H9 (cell line): ENCODE data around the gene LACTB. TPM values are rescaled to one million over a fixed set of nuclear protein-coding genes. Genes with fewer than 3 reads are reported as not detected.

Source experiments
- DNase-seq: peaks from one replicate; pipeline ENCODE4 v3.0.0-alpha.2; 2017
- H2AFZ ChIP-seq: one replicate; pipeline ENCODE4 v1.6.1; 2013; ENCODE audit warnings: mild to moderate bottlenecking, low read length, control low read depth, moderate library complexity
- H2AK5ac ChIP-seq: 2 replicates; pipeline ENCODE4 v1.6.1; 2013; ENCODE audit warnings: low read length, control low read depth, mixed read lengths; ENCODE audit not compliant: insufficient read length
- H2BK120ac ChIP-seq: one replicate; pipeline ENCODE4 v1.6.1; 2013; ENCODE audit warnings: low read depth, mild to moderate bottlenecking, low read length, control low read depth, inconsistent platforms; ENCODE audit not compliant: poor library complexity, severe bottlenecking
- H2BK12ac ChIP-seq: 2 replicates; pipeline ENCODE4 v1.6.1; 2013; ENCODE audit warnings: low read length, control low read depth, mixed read lengths, low read depth; ENCODE audit not compliant: insufficient read length
- H2BK15ac ChIP-seq: 2 replicates; pipeline ENCODE4 v1.6.1; 2013; ENCODE audit warnings: low read depth, low read length, control low read depth
- H2BK20ac ChIP-seq: one replicate; pipeline ENCODE4 v1.6.1; 2013; ENCODE audit warnings: low read depth, mild to moderate bottlenecking, low read length, control low read depth, inconsistent platforms; ENCODE audit not compliant: poor library complexity, severe bottlenecking
- H2BK5ac ChIP-seq: 2 replicates; pipeline ENCODE4 v1.6.1; 2013; ENCODE audit warnings: low read length, control low read depth, mixed read lengths; ENCODE audit not compliant: insufficient read length
- H3K14ac ChIP-seq: 2 replicates; pipeline ENCODE4 v1.6.1; 2013; ENCODE audit warnings: low read length, control low read depth; ENCODE audit not compliant: insufficient read depth
- H3K18ac ChIP-seq: 2 replicates; pipeline ENCODE4 v1.6.1; 2013; ENCODE audit warnings: low read depth, mild to moderate bottlenecking, mixed read lengths, low read length, control low read depth; ENCODE audit not compliant: insufficient read length
- H3K23ac ChIP-seq: 2 replicates; pipeline ENCODE4 v1.6.1; 2013; ENCODE audit warnings: low read length, control low read depth, mixed read lengths, low read depth; ENCODE audit not compliant: insufficient read length
- H3K23me2 ChIP-seq: 2 replicates; pipeline ENCODE4 v1.6.1; 2013; ENCODE audit warnings: low read depth, mild to moderate bottlenecking, mixed read lengths, low read length, control low read depth; ENCODE audit not compliant: insufficient read length, poor library complexity, severe bottlenecking
- H3K27ac ChIP-seq: 2 replicates; pipeline ENCODE4 v1.5.1; 2013; ENCODE audit warnings: low read length, control low read depth, mixed read lengths, low read depth; ENCODE audit not compliant: insufficient read length
- H3K27me3 ChIP-seq: 2 replicates; pipeline ENCODE4 v1.6.1; 2013; ENCODE audit warnings: low read length, control low read depth, inconsistent platforms; ENCODE audit not compliant: insufficient read depth
- H3K4ac ChIP-seq: 2 replicates; pipeline ENCODE4 v1.6.1; 2013; ENCODE audit warnings: low read depth, mild to moderate bottlenecking, control low read depth, inconsistent platforms, low read length, moderate library complexity
- H3K4me1 ChIP-seq: 2 replicates; pipeline ENCODE4 v1.6.1; 2013; ENCODE audit warnings: low read length, control low read depth, inconsistent platforms; ENCODE audit not compliant: insufficient read depth
- H3K4me2 ChIP-seq: 2 replicates; pipeline ENCODE4 v1.6.1; 2013; ENCODE audit warnings: low read length, control low read depth, mixed read lengths; ENCODE audit not compliant: insufficient read length, insufficient read depth
- H3K56ac ChIP-seq: 2 replicates; pipeline ENCODE4 v1.6.1; 2013; ENCODE audit warnings: low read depth, mild to moderate bottlenecking, mixed read lengths, low read length, control low read depth; ENCODE audit not compliant: insufficient read length
- H3K79me1 ChIP-seq: 2 replicates; pipeline ENCODE4 v1.6.1; 2013; ENCODE audit warnings: low read depth, mild to moderate bottlenecking, moderate library complexity, low read length, control low read depth, inconsistent platforms; ENCODE audit not compliant: insufficient read depth, poor library complexity, severe bottlenecking
- H3K79me2 ChIP-seq: 2 replicates; pipeline ENCODE4 v1.6.1; 2013; ENCODE audit warnings: low read length, control low read depth, inconsistent platforms; ENCODE audit not compliant: insufficient read depth
- H3K9ac ChIP-seq: 2 replicates; pipeline ENCODE4 v1.6.1; 2013; ENCODE audit warnings: low read length, control low read depth, mixed read lengths; ENCODE audit not compliant: insufficient read length; ENCODE audit errors: extremely low read depth
- H3K9me3 ChIP-seq: one replicate; pipeline ENCODE4 v1.6.1; 2013; ENCODE audit warnings: low read depth, low read length, inconsistent platforms; ENCODE audit not compliant: control insufficient read depth
- H3T11ph ChIP-seq: one replicate; pipeline ENCODE4 v1.6.1; 2013; ENCODE audit warnings: mild to moderate bottlenecking, low read length, control low read depth, inconsistent platforms
- H4K20me1 ChIP-seq: one replicate; pipeline ENCODE4 v1.6.1; 2013; ENCODE audit not compliant: control insufficient read depth, insufficient read length, insufficient read depth
- H4K5ac ChIP-seq: 2 replicates; pipeline ENCODE4 v1.6.1; 2013; ENCODE audit warnings: low read depth, mild to moderate bottlenecking, mixed read lengths, low read length, control low read depth; ENCODE audit not compliant: insufficient read length
- H4K8ac ChIP-seq: replicated peaks from 2 replicates; pipeline ENCODE4 v1.6.1; 2013; ENCODE audit warnings: low read length, control low read depth, mixed read lengths, low read depth; ENCODE audit not compliant: insufficient read length
- H4K91ac ChIP-seq: 2 replicates; pipeline ENCODE4 v1.6.1; 2013; ENCODE audit warnings: low read depth, mild to moderate bottlenecking, moderate library complexity, mixed read lengths, low read length, control low read depth; ENCODE audit not compliant: insufficient read length
- H3K27ac Mint-ChIP-seq, 3 experiments: 2 replicates in 2 of 3; 3 replicates in 1 of 3; pipeline ENCODE4 v1.8.0; 2020 to 2021; ENCODE audit warnings: mixed read lengths in 3 of 3, mild to moderate bottlenecking in 1 of 3, moderate library complexity in 1 of 3
- H3K27me3 Mint-ChIP-seq: 2 replicates; pipeline ENCODE4 v1.8.0; 2021; ENCODE audit warnings: low read depth, mild to moderate bottlenecking, moderate library complexity, mixed read lengths
- H3K36me3 Mint-ChIP-seq, 3 experiments: 2 replicates in 2 of 3; 3 replicates in 1 of 3; pipeline ENCODE4 v1.8.0; 2020 to 2021; ENCODE audit warnings: low read depth in 3 of 3, mixed read lengths in 3 of 3; ENCODE audit not compliant: insufficient read depth in 1 of 3
- H3K4me1 Mint-ChIP-seq, 2 experiments: 2 replicates each; pipeline ENCODE4 v1.8.0; 2020; ENCODE audit warnings: mixed read lengths in 2 of 2
- H3K4me3 Mint-ChIP-seq, 2 experiments: 2 replicates in 1 of 2; 3 replicates in 1 of 2; pipeline ENCODE4 v1.8.0; 2020 to 2021; ENCODE audit warnings: mild to moderate bottlenecking in 2 of 2, mixed read lengths in 2 of 2, moderate library complexity in 1 of 2
- H3K9me3 Mint-ChIP-seq, 2 experiments: 2 replicates in 1 of 2; 3 replicates in 1 of 2; pipeline ENCODE4 v1.8.0; 2020; ENCODE audit warnings: mild to moderate bottlenecking in 2 of 2, mixed read lengths in 2 of 2, moderate library complexity in 1 of 2
- WGBS: extraction: QIAGEN DNeasy Blood & Tissue Kit; methylation state at CpG from one replicate; pipeline ENCODE4 v1.1.7; 2013; ENCODE audit warnings: missing lambda C conversion rate, low lambda C conversion rate, mixed read lengths; ENCODE audit not compliant: insufficient read length; ENCODE audit errors: extremely low coverage; 5-methylcytosine and 5-hydroxymethylcytosine counted together
- total RNA-seq: library from RNA; stranded (reverse); gene quantifications from 2 replicates; pipeline ENCODE4 v1.2.1, GENCODE V29; 2021
- TF ChIP-seq, protein P1 (sequence below): fragments of 200-600 bp; sonication (generic); conservative IDR thresholded peaks from 3 replicates; pipeline ENCODE4 v1.8.0; 2021; ENCODE audit warnings: antibody characterized with exemption, mild to moderate bottlenecking

Gene LACTB
- total RNA-seq, 1 experiment from 2014 or later: 10.3 TPM

DNA sequence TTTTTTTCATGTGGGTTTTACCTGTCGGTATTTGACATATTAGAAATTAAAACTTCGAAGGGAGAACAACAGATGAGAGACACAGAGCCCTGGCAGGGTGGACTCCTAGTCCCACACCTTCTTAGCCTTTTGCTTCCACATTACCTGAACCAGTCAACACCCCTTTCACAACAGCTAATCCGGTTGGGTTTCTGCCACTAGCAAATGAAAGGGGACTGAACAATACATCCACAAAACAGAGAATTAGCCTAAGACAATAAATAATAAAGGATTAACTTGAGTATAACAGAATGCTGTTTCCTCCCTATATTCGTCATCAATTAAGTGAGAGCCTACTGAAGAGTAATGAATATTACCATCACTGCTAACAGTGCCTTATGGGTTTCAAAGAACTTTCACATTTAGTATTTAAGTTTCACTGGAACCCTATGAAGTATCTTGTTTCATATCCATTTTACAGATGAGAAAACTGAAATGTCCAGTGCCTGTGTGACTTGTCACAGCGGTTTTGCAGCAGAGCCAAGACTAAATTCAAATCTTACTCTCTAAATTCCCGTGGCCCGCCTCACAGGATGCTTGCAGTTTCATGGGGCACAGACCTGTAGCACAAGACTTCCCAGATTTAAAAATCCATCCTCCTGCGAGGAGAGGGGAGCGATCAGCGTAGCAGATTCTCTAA is 66.7 kb downstream of the LACTB start:
- Histone ChIP-seq H2BK20ac (no peak overlapping the region), H3K23me2 (peaks cover 7% of the 10 kb centered on the region), H3K56ac (no peak overlapping the region), H3T11ph (no peak overlapping the region), H3K4me1 (no peaks in the 10 kb centered on the region), H2AK5ac (no peak overlapping the region), H4K91ac (no peak overlapping the region), H4K5ac (no peak overlapping the region), H2AFZ (no peak overlapping the region), H4K20me1 (no peaks in the 10 kb centered on the region), H3K4ac (no peak overlapping the region), H2BK120ac (no peak overlapping the region), H3K14ac (peak overlapping the region; percentile 25; the same call in 1 of the 2 replicates), H3K79me2 (peaks cover 11% of the 10 kb centered on the region; the same call in 1 of the 2 replicates), H3K27ac (no peak overlapping the region), H3K27me3 (no peaks in the 10 kb centered on the region), H2BK12ac (no peak overlapping the region), H3K18ac (no peak overlapping the region), H2BK15ac (no peak overlapping the region), H3K9ac (peak overlapping the region; percentile 48), H4K8ac (no peak overlapping the region), H3K23ac (no peak overlapping the region), H2BK5ac (no peak overlapping the region), H3K4me2 (peak overlapping the region; percentile 48), H3K9me3 (no peaks in the 10 kb centered on the region), H3K79me1 (no peaks in the 10 kb centered on the region)
- no peaks in the 10 kb centered on the region for H3K36me3 Mint-ChIP-seq
- TF ChIP-seq, protein P1, sequence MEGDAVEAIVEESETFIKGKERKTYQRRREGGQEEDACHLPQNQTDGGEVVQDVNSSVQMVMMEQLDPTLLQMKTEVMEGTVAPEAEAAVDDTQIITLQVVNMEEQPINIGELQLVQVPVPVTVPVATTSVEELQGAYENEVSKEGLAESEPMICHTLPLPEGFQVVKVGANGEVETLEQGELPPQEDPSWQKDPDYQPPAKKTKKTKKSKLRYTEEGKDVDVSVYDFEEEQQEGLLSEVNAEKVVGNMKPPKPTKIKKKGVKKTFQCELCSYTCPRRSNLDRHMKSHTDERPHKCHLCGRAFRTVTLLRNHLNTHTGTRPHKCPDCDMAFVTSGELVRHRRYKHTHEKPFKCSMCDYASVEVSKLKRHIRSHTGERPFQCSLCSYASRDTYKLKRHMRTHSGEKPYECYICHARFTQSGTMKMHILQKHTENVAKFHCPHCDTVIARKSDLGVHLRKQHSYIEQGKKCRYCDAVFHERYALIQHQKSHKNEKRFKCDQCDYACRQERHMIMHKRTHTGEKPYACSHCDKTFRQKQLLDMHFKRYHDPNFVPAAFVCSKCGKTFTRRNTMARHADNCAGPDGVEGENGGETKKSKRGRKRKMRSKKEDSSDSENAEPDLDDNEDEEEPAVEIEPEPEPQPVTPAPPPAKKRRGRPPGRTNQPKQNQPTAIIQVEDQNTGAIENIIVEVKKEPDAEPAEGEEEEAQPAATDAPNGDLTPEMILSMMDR: no peak
- DNase-seq: no peak
- no peaks in the 10 kb centered on the region for H3K9me3 Mint-ChIP-seq
- peak overlapping the region; percentile 89 to 91 for H3K4me3 Mint-ChIP-seq
- WGBS: no CpG with 5 or more reads among the region's 10 CpGs
- H3K27me3 Mint-ChIP-seq: no peaks in the 10 kb centered on the region
- H3K4me1 Mint-ChIP-seq: peaks cover 32 to 34% of the 10 kb centered on the region in 2 experiments
- peak overlapping the region; percentile 94 to 97 (median 97); a peak in 6 of 7 replicates for H3K27ac Mint-ChIP-seq
